ENCODE data around the gene TUBGCP3. TPM values are rescaled to one million over a fixed set of nuclear protein-coding genes. Genes with fewer than 3 reads are reported as not detected.

The TUBGCP3 gene
- total RNA-seq (2014; rRNA removed; shearing (Covaris generic)) = 32.6 and 37.8 TPM in 2 replicates

DNA sequence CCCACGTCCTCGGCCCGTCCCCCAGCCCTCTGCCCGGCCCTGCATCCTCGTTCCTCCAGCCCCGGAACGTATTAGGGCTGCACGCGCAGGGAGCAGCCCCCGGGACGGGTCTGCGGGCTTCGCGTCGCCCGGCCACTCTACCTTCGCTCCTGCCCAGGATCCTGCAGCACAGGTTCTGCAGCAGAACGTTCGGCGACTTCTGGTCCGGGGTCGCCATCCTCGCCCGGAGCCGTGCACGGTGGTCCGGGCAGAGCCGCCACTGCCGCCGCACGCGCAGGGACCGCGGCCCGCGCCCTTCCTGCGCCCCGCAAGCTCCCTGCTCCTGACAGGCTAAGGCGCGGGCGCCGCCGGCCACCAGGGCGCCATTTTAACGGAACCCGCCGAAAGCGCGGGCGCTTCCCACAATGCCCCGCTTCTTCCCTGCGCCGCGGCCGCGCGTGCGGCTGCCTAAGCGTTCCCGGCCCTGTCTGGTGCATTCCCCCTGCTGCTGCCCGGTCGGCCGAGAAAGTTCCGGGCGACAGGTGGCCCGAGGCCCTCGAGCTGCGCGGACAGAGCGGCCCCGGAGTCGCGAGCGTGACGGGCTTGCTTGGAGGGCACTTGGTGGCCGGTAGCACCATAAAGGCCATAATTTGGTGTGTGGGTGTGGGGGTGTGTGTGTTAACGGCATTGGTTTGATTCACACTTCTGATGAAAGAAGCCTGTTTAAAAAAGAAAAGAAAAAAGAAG is at the start of gene TUBGCP3:
Gene TUBGCP3, minus strand, starts transcription at position 390 of the 726 bp plus-strand sequence. Its CDS starts 173 bp downstream, at position 217.

Other genes starting within 250 kb of the TUBGCP3 start
- not detected in 2 replicates for gene SPACA7, start 211.8 kb downstream of the TUBGCP3 start, total RNA-seq (2014; rRNA removed; shearing (Covaris generic))
- 11.2 and 12.1 TPM in 2 replicates for gene ATP11A, start 101.9 kb upstream of the TUBGCP3 start, total RNA-seq (2014; rRNA removed; shearing (Covaris generic))